ENCODE data around the gene C4A.
"Not testable (repeated sequence)": the region's sequence is repeated elsewhere in the genome, so short reads cannot be mapped to it uniquely, and the experiment has no call there.

C4A gene

GRCh38 chr6:31989363-31989762 is 7.5 kb downstream of the C4A start:
- DNase-seq, result not testable (repeated sequence)

GRCh38 chr6:31994421-31994820 is 12.6 kb downstream of the C4A start:
- not testable (repeated sequence) for DNase-seq

GRCh38 chr6:31996385-31996784 is 14.5 kb downstream of the C4A start:
- not testable (repeated sequence) for DNase-seq

GRCh38 chr6:32002546-32003268 is 20.9 kb downstream of the C4A start:
- not testable (repeated sequence) for DNase-seq

GRCh38 chr6:32003301-32003700 is 21.4 kb downstream of the C4A start:
- DNase-seq, result not testable (repeated sequence)

- DNase-seq, result not testable (repeated sequence)
Observed at GRCh38 chr6:32004393-32004792, 22.5 kb downstream of the C4A start.

- not testable (repeated sequence) for DNase-seq
Observed at GRCh38 chr6:32004864-32005537, 23.1 kb downstream of the C4A start.

GRCh38 chr6:32005538-32005880 is 23.7 kb downstream of the C4A start:
- not testable (repeated sequence) for DNase-seq

GRCh38 chr6:32005991-32006529 is 24.2 kb downstream of the C4A start:
- DNase-seq, result not testable (repeated sequence)

- not testable (repeated sequence) for DNase-seq
Observed at GRCh38 chr6:32007086-32007485, 25.2 kb downstream of the C4A start.

GRCh38 chr6:32008037-32008436 is 26.2 kb downstream of the C4A start:
- DNase-seq, result not testable (repeated sequence)

GRCh38 chr6:32008616-32009015 is 26.8 kb downstream of the C4A start:
- not testable (repeated sequence) for DNase-seq

- not testable (repeated sequence) for DNase-seq
Observed at GRCh38 chr6:32009537-32009936, 27.7 kb downstream of the C4A start.

GRCh38 chr6:32010856-32011530 is 29.1 kb downstream of the C4A start:
- not testable (repeated sequence) for DNase-seq

GRCh38 chr6:32012941-32013617 is 31.2 kb downstream of the C4A start:
- DNase-seq, result not testable (repeated sequence)

- not testable (repeated sequence) for DNase-seq
Observed at GRCh38 chr6:32013738-32014137, 31.9 kb downstream of the C4A start.

GRCh38 chr6:32014547-32014946 is 32.7 kb downstream of the C4A start, which contains the start of gene C4B:
Gene C4B (plus strand): TSS chr6:32014795. CDS start chr6:32014846, 51 bp downstream.
- not testable (repeated sequence) for DNase-seq

GRCh38 chr6:32022100-32022499 is 40.2 kb downstream of the C4A start:
- DNase-seq, result not testable (repeated sequence)

GRCh38 chr6:32028631-32029030 is 46.8 kb downstream of the C4A start:
- DNase-seq, result not testable (repeated sequence)

GRCh38 chr6:32029553-32029952 is 47.7 kb downstream of the C4A start:
- DNase-seq, result not testable (repeated sequence)

GRCh38 chr6:32035283-32036013 is 53.6 kb downstream of the C4A start:
- DNase-seq, result not testable (repeated sequence)

GRCh38 chr6:32037136-32037535 is 55.3 kb downstream of the C4A start:
- not testable (repeated sequence) for DNase-seq

Data from CD4-positive, alpha-beta T cell treated with Interleukin-1 beta for 1 hour (primary cell).